Jurkat, Clone E6-1 (cell line): ENCODE measurements around the gene SLA2.
A peak's percentile ranks its signal among the peaks of the same experiment; 100 is the strongest.
"Not testable (repeated sequence)": the region's sequence is repeated elsewhere in the genome, so short reads cannot be mapped to it uniquely, and the experiment has no call there.

ENCODE experiments used
- DNase-seq: peaks from one replicate; pipeline ENCODE4 v3.0.0-alpha.2; 2011; ENCODE audit warnings: low read depth, low spot score
- H3K4me3 ChIP-seq: 2 replicates; pipeline ENCODE4 v1.5.1; 2011; ENCODE audit warnings: mild to moderate bottlenecking, low read length, control low read depth, moderate library complexity

The SLA2 gene

DNA sequence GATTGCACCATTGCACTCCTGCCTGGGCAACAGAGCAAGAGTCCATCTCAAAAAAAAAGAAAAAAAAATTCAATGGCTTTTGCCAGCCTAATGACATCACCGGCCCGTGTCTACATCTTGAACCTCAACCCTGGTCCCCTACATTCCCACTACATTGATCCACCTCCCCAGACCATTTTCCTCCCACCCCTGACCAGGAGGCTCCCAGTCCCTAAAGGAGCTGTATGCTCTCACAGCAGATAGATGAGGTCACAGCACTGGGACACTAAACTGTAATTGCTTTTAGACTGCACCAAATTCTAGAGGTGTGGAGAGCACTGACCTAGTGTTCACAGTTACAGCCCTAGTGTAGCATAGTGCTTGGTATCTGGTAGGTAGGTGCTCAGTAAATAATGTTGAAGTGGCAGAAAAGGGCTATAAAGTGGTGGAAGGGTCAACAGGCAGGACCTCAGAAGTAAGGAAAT is 61.9 kb downstream of the SLA2 start:
- DNase-seq, result no peak
- H3K4me3 ChIP-seq, result no peak overlapping the region

DNA sequence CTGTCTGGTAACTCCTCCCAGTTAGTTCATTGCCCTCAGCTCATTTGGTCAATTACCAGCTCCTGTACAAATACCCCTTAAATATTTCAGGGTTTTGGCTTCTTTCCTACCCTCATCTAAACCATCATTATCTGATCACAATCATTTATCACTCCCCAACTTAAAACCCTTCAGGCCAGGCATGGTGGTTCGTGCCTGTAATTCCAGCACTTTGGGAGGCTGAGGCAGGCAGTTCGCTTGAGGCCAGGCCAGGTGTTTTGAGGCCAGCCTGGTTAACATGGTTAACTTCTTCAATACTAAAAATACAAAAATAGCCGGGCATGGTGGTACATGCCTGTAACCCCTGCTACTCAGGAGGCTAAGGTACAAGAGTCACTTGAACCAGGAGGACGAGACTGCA is 63.2 kb downstream of the SLA2 start:
- DNase-seq, result no peak
- no peak overlapping the region for H3K4me3 ChIP-seq

DNA sequence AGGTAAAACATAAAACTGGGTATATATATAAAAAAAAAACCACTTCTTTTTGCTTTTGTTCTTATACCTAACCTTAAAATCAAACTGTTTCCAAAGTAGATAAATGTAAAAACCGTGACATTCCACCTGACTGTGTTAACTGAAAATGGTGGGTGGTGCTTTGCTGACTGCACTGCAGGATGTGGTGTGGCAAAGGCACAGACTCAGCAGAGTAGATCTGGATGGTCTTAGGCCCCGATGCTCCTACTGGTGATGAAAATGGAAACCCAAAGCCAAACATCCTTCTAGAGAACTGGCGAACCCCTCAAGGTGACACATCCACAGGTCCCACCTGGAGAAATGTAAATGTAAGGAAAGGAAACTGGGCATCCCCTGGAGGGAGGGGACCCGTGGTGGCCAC is 63.7 kb downstream of the SLA2 start:
- no peak overlapping the region for H3K4me3 ChIP-seq
- peak; percentile 64 for DNase-seq

DNA sequence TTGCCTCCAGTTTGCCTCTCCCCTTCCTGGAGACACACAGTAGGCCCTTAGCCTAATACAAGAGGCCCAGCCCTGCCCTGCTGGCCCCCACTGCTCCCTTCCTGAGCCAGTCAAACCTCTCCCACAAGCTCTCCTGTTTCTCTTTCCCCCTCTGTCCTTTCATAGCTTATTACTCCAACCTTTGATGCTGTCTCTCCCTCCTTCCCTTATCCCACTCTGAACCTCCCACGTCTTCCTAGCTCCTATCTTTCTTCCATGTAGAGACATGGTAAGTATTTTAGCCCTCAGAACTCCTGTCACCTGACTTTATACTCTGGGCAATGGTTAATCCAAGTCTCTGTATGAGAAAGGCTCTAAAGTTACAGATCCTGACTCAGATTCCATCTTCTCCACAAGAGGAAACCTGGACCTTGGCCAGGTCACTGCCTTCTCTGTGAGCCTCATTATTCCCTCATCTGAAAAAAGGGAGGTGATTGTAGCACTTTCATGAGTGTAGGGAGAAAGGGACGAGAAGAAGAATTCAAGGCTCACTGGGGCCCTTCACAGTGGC is 65.9 kb downstream of the SLA2 start:
- DNase-seq, result no peak
- H3K4me3 ChIP-seq, result no peak overlapping the region

DNA sequence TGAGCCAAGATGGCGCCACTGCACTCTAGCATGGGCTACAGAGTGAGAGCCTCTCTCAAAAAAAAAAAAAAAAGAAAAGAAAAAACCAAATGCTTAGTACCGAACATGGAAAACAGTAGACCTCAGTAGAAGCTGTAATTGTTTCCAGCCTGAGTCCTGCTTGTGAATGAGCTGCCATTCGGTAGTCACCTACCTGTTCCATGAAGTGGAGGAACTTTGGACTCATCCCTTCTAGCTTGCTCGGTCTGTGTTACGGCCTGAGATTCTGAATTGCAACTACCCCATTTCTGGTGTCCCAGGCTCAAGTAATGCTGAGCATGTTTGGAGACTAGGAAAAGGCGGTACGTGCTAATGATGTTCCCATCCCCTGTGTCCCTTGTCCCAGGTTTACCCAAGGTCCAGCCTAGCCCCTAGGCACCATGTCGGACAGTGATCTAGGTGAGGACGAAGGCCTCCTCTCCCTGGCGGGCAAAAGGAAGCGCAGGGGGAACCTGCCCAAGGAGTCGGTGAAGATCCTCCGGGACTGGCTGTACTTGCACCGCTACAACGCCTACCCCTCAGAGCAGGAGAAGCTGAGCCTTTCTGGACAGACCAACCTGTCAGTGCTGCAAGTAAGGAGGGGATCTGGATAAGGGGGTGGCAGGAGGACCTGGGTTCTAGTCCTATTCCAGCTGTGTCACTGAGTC is 67.5 kb downstream of the SLA2 start:
- no peak for DNase-seq
- no peak overlapping the region for H3K4me3 ChIP-seq

DNA sequence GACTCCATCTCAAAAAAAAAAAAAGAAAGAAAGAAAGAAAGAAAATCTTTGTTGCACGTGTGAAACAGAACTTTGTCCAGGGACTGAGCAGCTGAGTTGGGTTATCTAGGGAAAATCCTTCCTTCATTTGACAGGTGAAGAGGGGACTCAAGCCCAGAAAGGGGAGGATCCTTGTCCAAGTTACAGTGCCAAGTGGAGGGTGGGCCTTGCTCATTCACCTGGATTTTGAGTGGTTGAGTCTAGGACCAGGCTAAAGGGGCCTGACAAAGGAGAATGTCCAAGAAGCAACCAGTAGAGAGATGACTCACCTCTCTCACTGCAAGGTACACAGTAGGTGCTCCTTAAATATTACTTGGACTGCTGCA is 69.9 kb downstream of the SLA2 start:
- DNase-seq, result no peak
- H3K4me3 ChIP-seq, result no peak overlapping the region

DNA sequence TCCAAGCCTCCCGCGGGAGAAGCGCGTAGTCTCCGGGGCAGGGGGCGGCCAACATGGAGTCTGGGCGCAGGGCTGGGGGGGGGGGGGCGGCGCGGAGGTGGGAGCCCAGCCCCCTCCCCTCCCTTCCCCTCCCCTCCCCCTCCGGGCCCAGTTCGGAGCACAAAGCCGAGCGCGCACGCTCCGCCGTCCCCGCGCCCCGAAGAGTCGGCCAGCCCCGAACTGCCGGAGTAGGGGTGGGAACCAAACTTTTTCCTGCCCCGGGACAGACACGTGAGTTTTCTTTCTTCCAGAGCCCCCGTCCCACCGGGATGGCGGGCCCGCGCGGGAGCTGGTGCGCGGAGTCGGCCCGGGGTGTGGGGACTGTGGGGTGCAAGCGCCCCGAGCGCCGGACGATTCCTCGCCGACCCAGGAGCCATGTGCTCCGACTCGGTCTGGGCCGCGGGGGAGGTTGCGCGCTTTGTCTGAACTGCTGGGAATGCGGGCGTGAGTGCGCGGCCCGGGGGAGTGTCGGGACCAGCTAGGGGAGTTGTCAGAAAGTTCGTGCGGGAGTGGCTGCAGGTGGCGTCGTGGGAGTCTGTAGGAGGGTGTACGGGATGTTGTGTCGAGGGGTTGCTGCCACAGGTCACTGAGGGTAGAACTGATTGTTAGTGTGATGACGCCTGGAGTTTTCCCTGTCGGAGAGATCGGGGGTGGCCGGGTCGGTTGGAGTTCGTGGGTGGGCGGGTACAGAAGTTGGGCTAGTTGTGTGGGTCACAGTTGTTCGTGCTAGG is 71.4 kb downstream of the SLA2 start:
- no peak for DNase-seq
- peak overlapping the region; percentile 78 for H3K4me3 ChIP-seq

DNA sequence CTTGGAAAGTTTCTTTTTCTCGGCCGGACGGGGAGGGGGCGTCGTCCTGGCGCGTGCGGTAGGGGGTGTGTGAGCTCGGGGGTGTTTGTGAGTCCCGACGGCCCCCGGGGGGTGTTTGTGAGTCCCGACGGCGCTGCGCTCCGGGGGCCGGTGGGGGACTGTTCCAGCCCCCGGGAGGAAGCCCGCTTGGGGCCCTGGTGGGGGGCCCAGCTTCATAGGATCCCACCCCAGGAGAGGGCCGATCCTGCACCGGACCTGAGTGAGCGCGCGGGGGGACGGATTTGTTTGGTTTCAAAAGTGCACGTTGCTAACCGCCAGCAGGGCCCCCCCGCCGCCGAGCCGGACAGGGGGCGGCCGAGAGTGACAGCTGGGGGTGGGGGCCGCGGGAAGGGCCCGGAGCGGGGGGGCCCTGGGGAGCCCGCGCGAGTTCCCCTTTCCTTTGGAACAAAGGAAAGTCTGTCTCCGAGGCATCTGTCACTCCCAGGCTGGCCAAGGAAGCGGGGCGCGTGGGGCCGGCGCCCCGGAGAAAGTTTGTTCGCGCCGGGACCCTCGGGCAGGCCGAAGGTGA is 72.1 kb downstream of the SLA2 start:
- peak overlapping the region; percentile 78 for H3K4me3 ChIP-seq
- no peak for DNase-seq

DNA sequence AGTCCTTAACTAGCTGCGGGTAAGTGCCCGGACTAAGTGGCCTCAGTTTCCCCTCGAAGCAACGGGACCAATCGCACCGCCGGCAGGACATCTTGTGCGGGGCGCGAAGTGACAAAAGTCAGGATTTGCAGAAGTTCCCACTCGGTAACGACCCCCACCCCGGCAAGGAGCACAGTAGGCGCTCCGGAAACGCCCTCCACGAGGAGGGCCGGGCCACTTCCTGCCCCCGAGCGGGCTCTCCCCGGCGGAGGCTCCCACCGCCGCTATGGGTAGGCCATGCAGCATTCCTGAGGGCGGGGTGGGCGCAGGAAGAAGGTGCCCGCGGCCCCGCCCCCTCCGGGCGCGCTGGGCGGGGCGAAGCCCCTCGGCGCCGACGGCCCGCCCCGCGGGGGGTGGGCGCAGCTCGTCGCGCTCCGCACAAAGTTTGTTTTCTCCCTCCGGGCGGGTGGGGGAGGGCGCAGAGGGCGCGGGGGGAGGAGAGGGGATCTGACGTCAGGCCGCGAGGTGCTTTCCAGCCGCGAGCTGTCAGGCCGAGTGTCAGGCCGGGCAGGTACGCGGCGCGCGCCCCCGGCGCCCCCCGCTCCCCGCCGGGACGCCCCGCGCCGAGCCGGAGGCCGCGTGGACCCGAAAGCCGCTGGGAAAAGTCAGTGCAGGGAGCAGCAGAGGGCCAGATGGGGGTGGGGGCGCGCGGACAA is 72.7 kb downstream of the SLA2 start, which contains the start of gene TGIF2:
Gene TGIF2, plus strand, starts transcription at position 495 of the 695 bp plus-strand sequence. CDS start 5,178 bp downstream, outside the sequence.
- DNase-seq, result peak; percentile 83
- H3K4me3 ChIP-seq, result peak within 1 kb of the TSS; percentile 78

DNA sequence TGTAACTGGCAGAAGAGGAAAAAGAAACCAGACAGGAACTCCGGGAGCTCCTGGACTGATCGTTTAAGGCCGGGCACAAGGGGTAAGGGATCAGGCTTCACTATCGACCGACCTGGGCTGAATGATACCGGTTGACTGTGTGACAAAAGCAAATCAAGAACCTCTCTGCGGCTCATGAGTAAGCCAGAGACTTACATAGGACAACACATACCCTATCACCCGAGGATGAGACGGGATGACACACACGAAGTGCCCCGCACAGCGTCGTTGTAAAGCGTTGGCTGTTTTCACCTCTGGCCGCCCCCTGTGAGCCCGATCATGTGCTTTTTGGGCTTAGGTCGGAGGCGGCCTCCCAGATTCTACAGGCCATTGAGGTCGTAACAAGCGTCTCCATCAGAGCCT is 73.3 kb downstream of the SLA2 start:
- no peak for DNase-seq
- peak overlapping the region; percentile 78 for H3K4me3 ChIP-seq

DNA sequence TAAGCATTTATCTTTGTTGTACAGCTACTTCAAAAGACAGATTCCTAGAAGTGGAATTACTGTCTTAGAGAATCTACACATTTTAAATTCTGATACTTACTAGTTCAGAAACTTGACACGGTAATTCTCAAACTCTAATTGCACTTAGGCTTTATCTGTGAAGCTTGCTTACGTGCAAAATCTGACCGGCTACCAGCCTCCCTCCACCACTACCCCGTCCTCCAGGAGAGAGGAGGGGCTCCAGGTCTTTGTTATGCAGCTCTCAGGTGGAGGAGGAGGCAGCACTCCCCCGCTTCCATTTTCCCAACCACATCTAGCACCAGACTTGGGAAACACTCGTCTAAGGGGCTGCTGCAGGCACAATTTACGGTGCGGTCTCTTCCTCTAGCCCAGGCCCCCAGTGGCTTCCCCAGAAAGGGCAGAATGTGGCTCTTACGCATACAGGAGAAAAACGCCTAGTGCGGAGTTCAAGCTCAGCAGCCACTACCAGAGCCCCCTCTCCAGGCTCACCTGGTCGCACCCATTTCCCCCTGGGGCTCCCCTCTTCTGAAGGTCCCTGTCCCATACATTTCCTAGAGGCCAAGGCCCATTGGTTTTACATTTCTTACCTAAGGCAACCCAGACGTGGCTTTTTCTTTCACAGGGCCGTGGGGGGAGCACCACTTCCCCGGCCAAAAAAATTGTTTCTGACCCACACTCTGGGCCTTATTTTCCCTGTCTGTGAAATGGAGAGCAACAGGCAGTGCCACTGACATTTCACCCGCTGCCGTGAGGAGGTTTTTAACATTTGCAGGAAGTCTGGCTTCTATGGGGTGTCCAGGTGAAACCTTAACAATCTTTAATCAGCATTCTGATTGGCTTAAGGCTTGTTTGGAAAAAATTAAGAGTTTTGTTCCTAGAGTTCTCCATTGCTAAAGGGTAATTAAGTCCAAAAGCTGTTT is 74.2 kb downstream of the SLA2 start:
- DNase-seq, result no peak
- H3K4me3 ChIP-seq, result peak overlapping the region; percentile 78

DNA sequence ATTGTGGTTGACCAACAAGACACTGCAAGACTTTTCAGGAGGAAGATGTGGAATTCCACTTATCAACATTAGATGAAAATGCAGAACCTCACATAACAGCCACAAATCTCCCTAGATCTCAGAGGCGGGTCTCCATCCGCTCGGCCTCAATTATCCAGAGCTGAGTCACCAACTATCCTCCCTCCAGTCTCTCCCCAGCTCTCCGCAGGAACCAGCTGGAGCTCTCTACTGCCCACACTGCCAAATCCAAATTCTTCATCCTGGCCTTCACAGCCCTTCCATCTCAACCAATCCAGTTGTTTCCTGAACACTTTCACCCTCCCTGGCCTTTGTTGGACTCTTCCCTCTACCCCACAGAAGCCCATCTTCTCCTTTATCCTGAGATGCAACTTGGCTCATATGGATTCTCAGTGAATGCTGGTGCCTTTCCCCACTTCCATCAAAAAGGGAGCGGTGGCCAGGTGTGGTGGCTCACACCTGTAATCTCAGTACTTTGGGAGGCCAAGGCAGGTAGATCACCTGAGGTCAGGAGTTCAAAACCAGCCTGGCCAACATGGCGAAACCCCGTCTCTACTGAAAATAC is 76.1 kb downstream of the SLA2 start:
- H3K4me3 ChIP-seq, result no peak overlapping the region
- DNase-seq, result no peak

DNA sequence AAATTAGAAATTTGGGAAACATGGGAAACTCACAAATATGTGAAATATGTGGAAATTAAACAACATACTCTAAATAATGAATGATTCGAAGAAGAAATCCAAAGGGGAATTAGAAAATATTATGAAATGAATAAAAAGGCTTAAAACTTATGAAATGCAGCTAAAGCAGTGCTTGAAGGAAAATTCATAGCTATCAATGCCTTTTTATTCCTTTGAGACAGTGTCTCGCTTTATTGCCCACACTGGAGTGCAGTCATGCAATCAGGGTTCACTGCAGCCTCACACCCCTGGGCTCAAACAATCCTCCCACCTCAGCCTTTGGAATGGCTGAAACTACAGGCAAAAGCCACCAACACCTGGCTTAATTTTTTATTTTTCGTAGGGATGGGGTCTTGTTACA is 80.5 kb downstream of the SLA2 start:
- H3K4me3 ChIP-seq, result no peak overlapping the region
- no peak for DNase-seq

DNA sequence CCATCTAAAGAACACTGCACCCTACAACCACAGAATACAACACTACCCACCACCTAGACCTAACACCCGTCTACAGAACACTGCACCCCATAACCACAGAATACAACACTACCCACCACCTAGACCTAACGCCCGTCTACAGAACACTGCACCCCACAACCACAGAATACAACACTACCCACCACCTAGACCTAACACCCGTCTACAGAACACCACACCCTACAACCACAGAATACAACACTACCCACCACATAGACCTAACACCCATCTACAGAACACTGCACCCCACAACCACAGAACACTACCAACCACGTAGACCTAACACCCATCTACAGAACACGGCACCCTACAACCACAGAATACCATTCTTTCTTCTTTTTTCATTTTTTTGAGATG is 81.3 kb downstream of the SLA2 start:
- not testable (repeated sequence) for DNase-seq, H3K4me3 ChIP-seq

DNA sequence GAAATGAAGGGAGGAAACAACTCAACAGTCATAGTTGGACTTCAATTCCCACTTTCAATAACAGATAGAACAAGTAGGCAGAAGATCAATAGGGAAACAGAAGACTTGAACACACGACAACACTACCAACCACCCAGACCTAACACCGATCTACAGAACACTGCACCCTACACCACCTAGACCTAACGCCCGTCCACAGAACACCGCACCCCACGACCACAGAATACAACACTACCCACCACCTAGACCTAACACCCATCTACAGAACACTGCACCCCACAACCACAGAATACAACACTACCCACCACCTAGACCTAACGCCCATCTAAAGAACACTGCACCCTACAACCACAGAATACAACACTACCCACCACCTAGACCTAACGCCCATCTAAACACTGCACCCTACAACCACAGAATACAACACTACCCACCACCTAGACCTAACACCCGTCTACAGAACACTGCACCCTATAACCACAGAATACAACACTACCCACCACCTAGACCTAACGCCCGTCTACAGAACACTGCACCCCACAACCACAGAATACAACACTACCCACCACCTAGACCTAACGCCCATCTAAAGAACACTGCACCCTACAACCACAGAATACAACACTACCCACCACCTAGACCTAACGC is 81.8 kb downstream of the SLA2 start:
- not testable (repeated sequence) for DNase-seq, H3K4me3 ChIP-seq

DNA sequence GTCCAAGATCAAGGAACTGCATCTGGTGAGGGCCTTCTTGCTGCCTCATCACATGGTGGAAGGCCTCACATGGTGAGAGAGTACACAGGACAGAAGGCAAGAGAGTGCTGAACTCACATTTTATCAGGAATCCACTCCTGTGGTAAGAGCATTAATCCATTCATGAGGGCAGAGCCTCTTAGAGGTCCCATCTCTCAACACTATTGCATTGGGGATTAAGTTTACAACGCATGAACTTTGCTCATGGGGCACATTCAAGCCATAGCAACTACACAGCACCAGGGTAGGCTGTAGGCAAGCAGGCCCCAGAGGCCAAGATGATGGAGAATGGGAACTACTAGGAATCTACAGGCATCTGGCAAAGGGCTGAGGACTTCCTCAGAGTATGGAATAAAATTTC is 82.6 kb downstream of the SLA2 start:
- DNase-seq, result no peak
- no peak overlapping the region for H3K4me3 ChIP-seq

DNA sequence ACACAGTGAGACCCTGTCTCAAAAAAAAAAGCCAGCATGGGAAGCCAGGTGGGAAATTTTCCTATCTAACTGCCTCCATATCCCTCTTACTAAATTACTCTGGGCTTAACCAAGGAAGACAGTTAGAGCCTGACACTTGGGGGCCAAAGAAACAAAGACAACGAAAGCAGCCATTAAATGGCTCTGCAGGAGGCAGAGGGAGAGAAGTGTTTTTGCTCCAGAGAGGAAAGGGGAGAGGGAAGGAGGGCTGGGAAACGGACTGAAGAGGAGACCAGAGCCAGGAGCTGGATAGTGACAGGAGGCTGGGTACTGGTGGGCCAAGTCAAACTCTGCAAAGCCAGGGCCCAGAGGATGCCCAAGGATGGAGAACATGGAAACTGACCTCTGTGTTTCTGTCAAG is 83.3 kb downstream of the SLA2 start:
- H3K4me3 ChIP-seq, result no peak overlapping the region
- DNase-seq, result no peak
